ENCODE results near the gene CDKL4.

Gene CDKL4

DNA sequence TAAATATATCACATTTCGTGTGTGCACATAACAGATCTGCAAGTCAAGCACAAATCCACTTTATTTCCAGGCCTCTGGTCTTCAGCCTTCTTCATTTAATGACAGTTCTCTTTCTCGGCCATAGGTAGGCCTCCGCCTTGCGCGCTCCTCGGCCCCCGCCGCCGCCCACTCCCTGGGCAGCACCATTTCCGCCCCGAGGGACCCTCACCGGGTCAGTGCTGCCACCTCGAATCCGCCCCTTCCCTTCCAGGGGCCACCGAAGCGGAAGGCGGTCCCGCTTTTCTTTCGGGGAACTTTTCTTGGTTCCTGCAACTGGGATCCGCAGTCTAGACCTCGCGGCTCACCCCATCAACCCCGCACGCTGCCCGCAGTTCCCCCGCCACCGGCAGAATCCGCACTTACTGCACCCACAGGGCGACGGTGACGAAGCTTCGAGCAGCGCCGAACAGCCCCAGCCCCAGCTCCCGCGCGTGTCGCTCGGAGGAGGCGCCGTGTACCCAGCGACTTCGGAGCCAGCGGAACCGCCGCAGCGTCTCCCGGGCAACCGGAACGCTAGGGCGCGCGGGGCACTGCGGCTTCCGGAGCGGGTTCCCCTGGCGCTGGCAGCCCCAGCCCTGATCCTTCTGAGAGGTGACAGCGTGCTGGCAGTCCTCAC is at the start of gene CDKL4:
CDKL4 (minus strand) TSS at position 502 of the 655 bp plus-strand sequence.
- peak within 1 kb of the TSS; percentile 9; the same call in 1 of the 2 replicates for H3K4me3 ChIP-seq (ENCODE audit: low read depth, low read length)
- H3K36me3 ChIP-seq (ENCODE audit: control insufficient read depth, insufficient read depth, low read length), result 0 out of 2 replicates have a peak, but pooled peaks cover 4% of the 10 kb centered on the region
- peaks cover 6% of the 10 kb centered on the region; the same call in 1 of the 2 replicates for H3K9me3 ChIP-seq (ENCODE audit: control insufficient read depth, insufficient read depth, low read depth, low read length)
- H3K9ac ChIP-seq (ENCODE audit: low read length), result no peak within 1 kb of the TSS
- peaks cover 10% of the 10 kb centered on the region; the same call in 1 of the 2 replicates for H3K4me1 ChIP-seq (ENCODE audit: control insufficient read depth, insufficient read depth, low read length)
- no peak within 1 kb of the TSS for H3K27ac ChIP-seq (ENCODE audit: low read depth, low read length)
- H3K27me3 ChIP-seq (ENCODE audit: control insufficient read depth, insufficient read depth, low read length), result no peaks in the 10 kb centered on the region

DNA sequence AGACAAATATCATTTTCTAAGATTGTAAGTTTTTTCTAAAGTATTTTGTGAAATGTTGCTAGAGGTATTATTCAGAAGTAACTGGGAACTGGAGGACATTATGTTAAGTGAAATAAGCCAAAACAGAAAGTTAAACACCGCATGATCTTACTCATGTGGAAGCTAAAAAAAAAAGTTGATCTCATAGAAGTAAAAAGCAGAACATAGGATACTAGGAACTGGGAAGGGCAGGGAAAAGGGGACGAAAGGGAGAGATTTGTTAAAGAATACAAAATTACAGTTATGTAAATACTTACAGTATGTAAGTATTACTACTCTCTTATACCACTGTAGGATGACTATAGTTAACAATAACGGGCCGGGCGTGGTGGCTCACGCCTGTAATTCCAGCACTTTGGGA is 46.7 kb upstream of the CDKL4 start:
- H3K9me3 ChIP-seq (ENCODE audit: control insufficient read depth, insufficient read depth, low read depth, low read length), result no peaks in the 10 kb centered on the region
- no peaks in the 10 kb centered on the region for H3K4me1 ChIP-seq (ENCODE audit: control insufficient read depth, insufficient read depth, low read length)
- no peak overlapping the region for H3K9ac ChIP-seq (ENCODE audit: low read length)
- peaks cover 48% of the 10 kb centered on the region for H3K36me3 ChIP-seq (ENCODE audit: control insufficient read depth, insufficient read depth, low read length)
- H3K4me3 ChIP-seq (ENCODE audit: low read depth, low read length), result no peak overlapping the region
- no peaks in the 10 kb centered on the region for H3K27me3 ChIP-seq (ENCODE audit: control insufficient read depth, insufficient read depth, low read length)
- no peak overlapping the region for H3K27ac ChIP-seq (ENCODE audit: low read depth, low read length)

DNA sequence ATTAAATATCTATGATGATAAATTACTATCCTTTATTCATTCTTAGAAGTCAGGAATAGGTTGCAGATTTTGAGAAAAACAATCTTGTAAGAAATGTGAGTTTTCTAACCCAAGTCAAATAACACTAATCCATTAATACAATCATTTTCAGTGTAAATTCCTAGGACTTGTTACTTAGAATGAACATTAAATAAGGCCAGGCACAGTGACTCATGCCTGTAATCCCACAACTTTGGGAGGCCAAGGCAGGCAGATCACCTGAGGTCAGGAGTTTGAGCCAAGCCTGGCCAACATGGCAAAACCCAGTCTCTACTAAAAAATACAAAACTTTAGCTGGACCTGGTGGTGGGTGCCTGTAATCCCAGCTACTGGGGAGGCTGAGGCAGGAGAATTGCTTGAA is 45.8 kb upstream of the CDKL4 start:
- Histone ChIP-seq H3K36me3 (ENCODE audit: control insufficient read depth, insufficient read depth, low read length) (peaks cover 54% of the 10 kb centered on the region), H3K27me3 (ENCODE audit: control insufficient read depth, insufficient read depth, low read length) (no peaks in the 10 kb centered on the region), H3K27ac (ENCODE audit: low read depth, low read length) (no peak overlapping the region), H3K9me3 (ENCODE audit: control insufficient read depth, insufficient read depth, low read depth, low read length) (no peaks in the 10 kb centered on the region), H3K9ac (ENCODE audit: low read length) (no peak overlapping the region), H3K4me1 (ENCODE audit: control insufficient read depth, insufficient read depth, low read length) (no peaks in the 10 kb centered on the region), H3K4me3 (ENCODE audit: low read depth, low read length) (no peak overlapping the region)

DNA sequence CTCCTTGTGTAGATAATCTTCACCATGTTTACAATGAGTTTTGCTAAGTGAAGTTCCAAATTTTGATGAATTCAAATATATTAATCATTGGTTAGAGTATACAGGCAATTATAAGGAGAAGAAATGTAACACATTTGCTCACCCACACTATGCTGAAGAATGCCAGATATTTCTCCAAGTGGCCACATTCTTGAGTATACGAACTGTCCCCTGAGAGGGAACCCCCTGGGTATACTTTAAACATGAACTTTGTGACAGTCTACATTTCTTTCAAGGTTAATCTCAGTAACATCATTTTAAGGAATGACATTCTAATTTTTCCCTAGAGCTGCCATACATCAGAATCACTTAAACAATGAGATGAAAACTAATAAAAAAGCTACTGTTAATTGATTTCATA is 39.8 kb upstream of the CDKL4 start:
- Histone ChIP-seq H3K9ac (ENCODE audit: low read length) (no peak overlapping the region), H3K27ac (ENCODE audit: low read depth, low read length) (no peak overlapping the region), H3K27me3 (ENCODE audit: control insufficient read depth, insufficient read depth, low read length) (no peaks in the 10 kb centered on the region), H3K9me3 (ENCODE audit: control insufficient read depth, insufficient read depth, low read depth, low read length) (no peaks in the 10 kb centered on the region), H3K36me3 (ENCODE audit: control insufficient read depth, insufficient read depth, low read length) (peaks cover 48% of the 10 kb centered on the region), H3K4me3 (ENCODE audit: low read depth, low read length) (no peak overlapping the region), H3K4me1 (ENCODE audit: control insufficient read depth, insufficient read depth, low read length) (peaks cover 3% of the 10 kb centered on the region; the same call in 1 of the 2 replicates)

DNA sequence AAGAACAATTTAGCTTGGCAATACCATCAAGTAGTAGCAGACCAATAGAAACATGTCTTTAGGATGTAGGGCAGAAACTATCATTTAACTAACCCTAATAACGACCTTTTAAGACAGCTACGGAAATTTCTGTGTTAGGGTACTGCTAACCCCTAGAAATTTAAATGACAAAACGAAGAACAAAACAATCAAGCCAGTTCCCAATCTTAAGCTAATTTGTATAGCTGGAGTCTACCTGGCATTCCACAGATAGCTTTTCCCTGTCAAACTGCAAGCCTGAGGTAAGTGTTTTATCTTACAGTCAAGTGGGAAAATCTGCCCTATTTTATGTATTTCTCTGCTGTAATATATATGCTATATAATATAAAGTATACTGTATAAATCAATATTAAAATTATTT is 37.6 kb upstream of the CDKL4 start:
- H3K27me3 ChIP-seq (ENCODE audit: control insufficient read depth, insufficient read depth, low read length), result no peaks in the 10 kb centered on the region
- no peak overlapping the region for H3K9ac ChIP-seq (ENCODE audit: low read length)
- H3K36me3 ChIP-seq (ENCODE audit: control insufficient read depth, insufficient read depth, low read length), result peaks cover 50% of the 10 kb centered on the region
- H3K27ac ChIP-seq (ENCODE audit: low read depth, low read length), result no peak overlapping the region
- no peak overlapping the region for H3K4me3 ChIP-seq (ENCODE audit: low read depth, low read length)
- no peaks in the 10 kb centered on the region for H3K9me3 ChIP-seq (ENCODE audit: control insufficient read depth, insufficient read depth, low read depth, low read length)
- peaks cover 3% of the 10 kb centered on the region; the same call in 1 of the 2 replicates for H3K4me1 ChIP-seq (ENCODE audit: control insufficient read depth, insufficient read depth, low read length)

DNA sequence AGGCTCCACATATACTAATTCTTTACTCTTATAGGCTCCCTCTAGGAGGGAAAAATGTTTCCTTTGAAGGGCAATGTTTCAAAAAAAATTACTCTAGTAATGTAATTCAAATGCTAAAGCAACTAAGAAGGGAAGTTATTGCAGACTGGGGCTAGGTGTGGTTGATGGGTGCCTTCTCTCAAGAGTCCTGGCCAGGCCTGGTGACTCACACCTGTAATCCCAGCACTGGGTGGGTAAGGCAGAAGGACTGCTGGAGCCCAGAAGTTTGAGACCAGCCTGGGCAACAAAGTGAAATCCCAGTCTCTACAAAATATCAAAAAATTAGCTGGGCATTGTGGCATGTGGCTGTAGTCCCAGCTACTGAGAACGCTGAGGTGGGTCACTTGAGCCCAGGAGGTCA is 31.2 kb upstream of the CDKL4 start:
- Histone ChIP-seq H3K27ac (ENCODE audit: low read depth, low read length) (no peak overlapping the region), H3K9me3 (ENCODE audit: control insufficient read depth, insufficient read depth, low read depth, low read length) (no peaks in the 10 kb centered on the region), H3K4me1 (ENCODE audit: control insufficient read depth, insufficient read depth, low read length) (no peaks in the 10 kb centered on the region), H3K9ac (ENCODE audit: low read length) (no peak overlapping the region), H3K36me3 (ENCODE audit: control insufficient read depth, insufficient read depth, low read length) (peaks cover 67% of the 10 kb centered on the region), H3K27me3 (ENCODE audit: control insufficient read depth, insufficient read depth, low read length) (no peaks in the 10 kb centered on the region), H3K4me3 (ENCODE audit: low read depth, low read length) (no peak overlapping the region)

DNA sequence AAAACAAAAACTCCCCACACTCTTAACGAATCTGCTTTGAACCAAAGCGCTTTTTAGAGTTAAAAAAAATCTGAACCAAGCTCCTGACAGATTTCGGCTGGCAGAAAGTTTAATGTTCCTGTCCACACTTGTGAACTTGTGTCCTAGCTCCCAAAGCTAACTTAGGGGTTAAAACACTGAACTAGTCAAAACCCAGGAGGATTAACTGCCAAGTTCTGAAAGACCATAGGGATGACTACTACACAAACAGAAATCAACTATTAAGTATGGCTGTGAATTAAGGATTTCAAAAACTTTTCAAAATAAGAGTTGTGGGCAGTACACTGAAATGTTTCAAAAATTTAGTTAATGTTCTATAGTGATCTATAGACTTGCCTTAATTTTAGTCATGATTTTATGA is 26.2 kb upstream of the CDKL4 start:
- Histone ChIP-seq H3K36me3 (ENCODE audit: control insufficient read depth, insufficient read depth, low read length) (peaks cover 34% of the 10 kb centered on the region), H3K9me3 (ENCODE audit: control insufficient read depth, insufficient read depth, low read depth, low read length) (no peaks in the 10 kb centered on the region)

DNA sequence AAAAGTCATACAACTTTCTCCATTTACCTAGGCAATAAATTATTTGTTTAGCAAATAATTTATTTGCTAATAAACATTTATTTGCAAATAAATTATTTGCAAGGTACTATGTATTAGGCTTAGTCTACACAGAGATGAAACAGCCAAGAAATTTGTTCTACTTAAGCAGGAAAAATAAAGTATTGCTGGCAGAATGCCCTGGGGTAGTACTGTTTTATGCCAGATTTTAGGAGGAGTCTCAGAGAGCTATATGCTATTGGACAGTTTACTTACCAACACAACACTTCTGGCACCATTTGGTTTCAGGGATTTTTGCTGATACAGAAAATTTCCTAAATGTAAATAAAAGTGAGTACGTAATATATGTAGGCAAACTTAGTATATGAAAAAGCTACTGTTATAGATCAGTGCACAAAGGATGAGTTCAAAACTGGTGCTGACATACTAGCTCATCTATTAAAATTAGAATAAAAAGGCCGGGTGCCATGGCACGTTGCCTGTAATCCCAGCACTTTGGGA is 23.2 kb upstream of the CDKL4 start:
- H3K36me3 ChIP-seq (ENCODE audit: control insufficient read depth, insufficient read depth, low read length), result peaks cover 27% of the 10 kb centered on the region
- H3K27ac ChIP-seq (ENCODE audit: low read depth, low read length), result no peak overlapping the region

More for the DNA sequence above, 26.2 kb upstream of the CDKL4 start:
- H3K4me3 ChIP-seq (ENCODE audit: low read depth, low read length), result no peak overlapping the region
- H3K4me1 ChIP-seq (ENCODE audit: control insufficient read depth, insufficient read depth, low read length), result no peaks in the 10 kb centered on the region; the same call in 1 of the 2 replicates
- H3K27me3 ChIP-seq (ENCODE audit: control insufficient read depth, insufficient read depth, low read length), result no peaks in the 10 kb centered on the region
- no peak overlapping the region for H3K9ac ChIP-seq (ENCODE audit: low read length)
- H3K27ac ChIP-seq (ENCODE audit: low read depth, low read length), result no peak overlapping the region

DNA sequence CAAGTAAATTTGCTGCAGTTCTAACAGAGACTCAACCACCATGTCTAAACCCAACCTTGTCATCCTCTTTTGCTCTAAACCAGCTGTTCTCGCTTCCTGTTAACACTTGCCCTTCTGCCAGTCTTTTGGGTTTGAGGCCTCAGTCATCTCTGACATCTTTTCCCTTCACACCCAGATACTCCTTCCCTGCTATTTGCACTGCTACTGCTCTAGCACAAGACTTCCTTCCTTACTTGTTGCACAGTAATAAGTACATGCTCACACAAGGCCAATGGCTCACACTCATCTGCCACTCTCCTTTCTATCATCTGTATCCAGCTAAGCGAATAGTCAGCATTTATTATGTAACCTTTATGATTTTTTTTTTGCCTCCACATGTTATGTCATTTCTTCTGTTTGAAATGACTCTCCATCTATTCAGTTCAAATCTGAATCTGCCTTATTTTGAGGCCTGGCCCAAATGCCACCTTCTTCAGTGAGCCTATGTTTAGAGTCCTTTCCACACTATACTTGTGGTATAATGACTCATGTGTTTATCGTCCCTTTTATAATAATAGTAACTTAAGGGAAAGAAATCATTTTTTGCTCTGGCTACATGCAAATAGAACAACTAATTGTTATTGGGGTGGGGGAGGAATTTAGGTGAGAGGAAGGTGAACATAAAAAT is 22.5 kb upstream of the CDKL4 start:
- no peak overlapping the region for H3K9ac ChIP-seq (ENCODE audit: low read length)
- H3K27me3 ChIP-seq (ENCODE audit: control insufficient read depth, insufficient read depth, low read length), result no peaks in the 10 kb centered on the region
- H3K4me3 ChIP-seq (ENCODE audit: low read depth, low read length), result no peak overlapping the region
- H3K36me3 ChIP-seq (ENCODE audit: control insufficient read depth, insufficient read depth, low read length), result peaks cover 20% of the 10 kb centered on the region
- no peaks in the 10 kb centered on the region; the same call in 1 of the 2 replicates for H3K4me1 ChIP-seq (ENCODE audit: control insufficient read depth, insufficient read depth, low read length)
- no peak overlapping the region for H3K27ac ChIP-seq (ENCODE audit: low read depth, low read length)
- no peaks in the 10 kb centered on the region for H3K9me3 ChIP-seq (ENCODE audit: control insufficient read depth, insufficient read depth, low read depth, low read length)

More for the DNA sequence above, 23.2 kb upstream of the CDKL4 start:
- no peak overlapping the region for H3K4me3 ChIP-seq (ENCODE audit: low read depth, low read length)
- no peaks in the 10 kb centered on the region; the same call in 1 of the 2 replicates for H3K4me1 ChIP-seq (ENCODE audit: control insufficient read depth, insufficient read depth, low read length)
- no peak overlapping the region for H3K9ac ChIP-seq (ENCODE audit: low read length)
- no peaks in the 10 kb centered on the region for H3K9me3 ChIP-seq (ENCODE audit: control insufficient read depth, insufficient read depth, low read depth, low read length)
- no peaks in the 10 kb centered on the region for H3K27me3 ChIP-seq (ENCODE audit: control insufficient read depth, insufficient read depth, low read length)

DNA sequence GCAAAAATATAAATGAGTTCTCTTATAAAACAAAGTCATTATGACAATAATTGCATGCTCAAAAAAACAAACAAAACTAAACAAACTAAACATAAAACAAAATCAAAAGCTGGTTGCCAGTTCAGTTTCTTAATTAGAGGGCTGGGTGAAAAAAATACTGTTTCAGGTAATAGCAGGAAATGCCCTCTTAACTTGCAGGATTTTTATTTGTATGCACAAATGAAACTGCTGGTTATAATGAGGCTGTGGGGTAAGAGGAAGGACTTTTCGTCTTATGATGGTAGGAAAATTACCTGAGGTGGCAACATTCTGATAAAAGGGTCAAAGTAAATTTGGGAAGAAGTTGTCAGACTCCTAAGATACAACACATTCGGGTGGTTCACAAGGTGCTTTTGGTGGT is 21.5 kb upstream of the CDKL4 start:
- H3K9me3 ChIP-seq (ENCODE audit: control insufficient read depth, insufficient read depth, low read depth, low read length), result no peaks in the 10 kb centered on the region
- H3K27ac ChIP-seq (ENCODE audit: low read depth, low read length), result no peak overlapping the region
- no peak overlapping the region for H3K4me3 ChIP-seq (ENCODE audit: low read depth, low read length)
- no peaks in the 10 kb centered on the region; the same call in 1 of the 2 replicates for H3K4me1 ChIP-seq (ENCODE audit: control insufficient read depth, insufficient read depth, low read length)
- no peaks in the 10 kb centered on the region for H3K27me3 ChIP-seq (ENCODE audit: control insufficient read depth, insufficient read depth, low read length)
- H3K36me3 ChIP-seq (ENCODE audit: control insufficient read depth, insufficient read depth, low read length), result peaks cover 18% of the 10 kb centered on the region
- H3K9ac ChIP-seq (ENCODE audit: low read length), result no peak overlapping the region

DNA sequence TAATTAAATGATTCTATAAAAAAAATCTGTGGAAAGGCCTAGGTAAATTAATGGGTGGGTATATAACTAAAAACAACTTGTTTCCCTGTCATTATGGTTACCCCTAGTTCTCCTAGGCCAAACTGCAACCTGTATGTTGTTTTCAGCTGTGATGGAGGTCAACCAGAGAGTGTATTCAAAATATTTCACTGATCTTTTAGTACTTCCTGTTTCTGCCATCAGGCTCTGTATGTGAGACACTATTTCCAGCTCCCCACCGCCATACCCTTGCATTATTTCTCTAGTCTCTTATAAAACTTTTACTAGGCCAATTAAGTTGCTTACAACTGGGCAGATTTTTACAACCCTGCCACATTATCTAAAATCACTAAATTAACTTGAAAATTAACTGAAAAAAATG is 21.0 kb upstream of the CDKL4 start:
- H3K36me3 ChIP-seq (ENCODE audit: control insufficient read depth, insufficient read depth, low read length), result peaks cover 23% of the 10 kb centered on the region
- H3K4me3 ChIP-seq (ENCODE audit: low read depth, low read length), result no peak overlapping the region
- no peaks in the 10 kb centered on the region for H3K27me3 ChIP-seq (ENCODE audit: control insufficient read depth, insufficient read depth, low read length)
- no peaks in the 10 kb centered on the region for H3K9me3 ChIP-seq (ENCODE audit: control insufficient read depth, insufficient read depth, low read depth, low read length)
- no peaks in the 10 kb centered on the region; the same call in 1 of the 2 replicates for H3K4me1 ChIP-seq (ENCODE audit: control insufficient read depth, insufficient read depth, low read length)
- no peak overlapping the region for H3K9ac ChIP-seq (ENCODE audit: low read length)
- H3K27ac ChIP-seq (ENCODE audit: low read depth, low read length), result no peak overlapping the region
